Neural progenitor cell (in vitro differentiated cells): ENCODE measurements around the gene CA10. TPM values are rescaled to one million over a fixed set of nuclear protein-coding genes. Genes with fewer than 3 reads are reported as not detected.

Experiments used
- DNase-seq: peaks from one replicate; pipeline ENCODE4 v3.0.0-alpha.2; 2016; ENCODE audit warnings: low spot score
- H2AFZ ChIP-seq: fragments of 200-600 bp; sonication (generic); replicated peaks from 2 replicates; pipeline ENCODE4 v1.6.1; 2016; ENCODE audit warnings: antibody characterized with exemption
- H3F3A ChIP-seq: fragments of 200-600 bp; sonication (generic); 2 replicates; pipeline ENCODE4 v1.6.1; 2016; ENCODE audit warnings: antibody characterized with exemption, low read depth
- H3K27ac ChIP-seq: fragments of 200-600 bp; sonication (generic); 2 replicates; pipeline ENCODE4 v1.5.1; 2016; ENCODE audit warnings: mild to moderate bottlenecking
- H3K27me3 ChIP-seq: fragments of 200-600 bp; sonication (generic); 2 replicates; pipeline ENCODE4 v1.6.1; 2016; ENCODE audit warnings: mild to moderate bottlenecking, moderate library complexity
- H3K36me3 ChIP-seq: fragments of 200-600 bp; sonication (generic); 2 replicates; pipeline ENCODE4 v1.5.1; 2016
- H3K4me1 ChIP-seq: fragments of 200-600 bp; sonication (generic); 2 replicates; pipeline ENCODE4 v1.6.1; 2016; ENCODE audit warnings: mixed run types
- H3K4me2 ChIP-seq: fragments of 200-600 bp; sonication (generic); 2 replicates; pipeline ENCODE4 v1.6.1; 2016
- H3K4me3 ChIP-seq: fragments of 200-600 bp; sonication (generic); 2 replicates; pipeline ENCODE4 v1.5.1; 2016
- H3K79me2 ChIP-seq: fragments of 200-600 bp; sonication (generic); 2 replicates; pipeline ENCODE4 v1.6.1; 2016; ENCODE audit warnings: low read depth
- H3K9ac ChIP-seq: fragments of 200-600 bp; sonication (generic); 2 replicates; pipeline ENCODE4 v1.6.1; 2016
- H3K9me3 ChIP-seq: fragments of 200-600 bp; sonication (generic); 2 replicates; pipeline ENCODE4 v1.5.1; 2016; ENCODE audit warnings: low read depth
- H4K20me1 ChIP-seq: fragments of 200-600 bp; sonication (generic); 2 replicates; pipeline ENCODE4 v1.6.1; 2016; ENCODE audit warnings: low read depth
- H3K27ac Mint-ChIP-seq: 3 replicates; pipeline ENCODE4 v1.8.0; 2021; ENCODE audit warnings: mixed read lengths
- H3K27me3 Mint-ChIP-seq: 2 replicates; pipeline ENCODE4 v1.8.0; 2022; ENCODE audit warnings: low read depth, mild to moderate bottlenecking, inconsistent platforms, moderate library complexity, mixed read lengths; ENCODE audit not compliant: insufficient read depth
- H3K36me3 Mint-ChIP-seq: 3 replicates; pipeline ENCODE4 v1.8.0; 2021; ENCODE audit warnings: mixed read lengths
- H3K4me1 Mint-ChIP-seq: 3 replicates; pipeline ENCODE4 v1.8.0; 2021; ENCODE audit warnings: mixed read lengths
- H3K4me3 Mint-ChIP-seq: 3 replicates; pipeline ENCODE4 v1.8.0; 2021; ENCODE audit warnings: mild to moderate bottlenecking, moderate library complexity, mixed read lengths
- H3K9me3 Mint-ChIP-seq: 3 replicates; pipeline ENCODE4 v1.8.0; 2020; ENCODE audit warnings: mixed read lengths
- CTCF ChIP-seq: fragments of 200-600 bp; sonication (generic); IDR thresholded peaks from 2 replicates; pipeline ENCODE4 v1.5.1; 2017; ENCODE audit warnings: antibody characterized with exemption, mild to moderate bottlenecking
- EZH2 ChIP-seq: fragments of 200-600 bp; sonication (generic); IDR thresholded peaks from 2 replicates; pipeline ENCODE4 v1.6.1; 2017; ENCODE audit warnings: antibody characterized with exemption, mild to moderate bottlenecking, moderate library complexity
- EZH2phosphoT487 ChIP-seq: fragments of 200-600 bp; sonication (generic); IDR thresholded peaks from 2 replicates; pipeline ENCODE4 v1.6.1; 2017; ENCODE audit warnings: antibody characterized with exemption
- total RNA-seq: library from RNA; depleted of rRNA; stranded (reverse); fragments of >200 nt; gene quantifications from 2 replicates; pipeline ENCODE4 v1.2.3, GENCODE V29; 2015; ENCODE audit warnings: low replicate concordance

The CA10 gene
- total RNA-seq, 1 donor from 2014 or later, result 0.65 TPM

- H3K27me3 ChIP-seq, result no peaks in the 10 kb centered on the region
- H2AFZ ChIP-seq, result no peak overlapping the region
- H3K4me3 ChIP-seq, result no peak overlapping the region
- TF ChIP-seq EZH2, result no peak
- TF ChIP-seq EZH2phosphoT487, result no peak
- no peak for TF ChIP-seq CTCF
- no peaks in the 10 kb centered on the region for H3K4me1 ChIP-seq
- H3K9ac ChIP-seq, result no peak overlapping the region
- H3K36me3 Mint-ChIP-seq, result no peaks in the 10 kb centered on the region
- peaks cover 4% of the 10 kb centered on the region for H3K27me3 Mint-ChIP-seq
- no peaks in the 10 kb centered on the region for H3K9me3 ChIP-seq
- no peak overlapping the region for H3K4me2 ChIP-seq
- H3K4me1 Mint-ChIP-seq, result peaks cover 20% of the 10 kb centered on the region
- H3K79me2 ChIP-seq, result no peaks in the 10 kb centered on the region
- no peaks in the 10 kb centered on the region for H4K20me1 ChIP-seq
- H3K9me3 Mint-ChIP-seq, result no peaks in the 10 kb centered on the region
- no peak overlapping the region for H3K27ac ChIP-seq
- H3K27ac Mint-ChIP-seq, result no peak overlapping the region
- H3F3A ChIP-seq, result no peaks in the 10 kb centered on the region
- H3K36me3 ChIP-seq, result no peaks in the 10 kb centered on the region
- no peak for DNase-seq
- H3K4me3 Mint-ChIP-seq, result no peak overlapping the region
Measured at GRCh38 chr17:51706093-51706492, 452.4 kb downstream of the CA10 start.

- Histone ChIP-seq H3K4me1 (no peaks in the 10 kb centered on the region), H3K36me3 (no peaks in the 10 kb centered on the region), H3K27ac (no peak overlapping the region), H3K4me3 (no peak overlapping the region), H3K4me2 (no peak overlapping the region), H3F3A (no peaks in the 10 kb centered on the region), H4K20me1 (no peaks in the 10 kb centered on the region), H2AFZ (no peak overlapping the region), H3K9me3 (no peaks in the 10 kb centered on the region), H3K9ac (no peak overlapping the region), H3K79me2 (no peaks in the 10 kb centered on the region), H3K27me3 (no peaks in the 10 kb centered on the region)
- peaks cover 4% of the 10 kb centered on the region for H3K27me3 Mint-ChIP-seq
- H3K9me3 Mint-ChIP-seq, result no peaks in the 10 kb centered on the region
- H3K4me1 Mint-ChIP-seq, result peaks cover 21% of the 10 kb centered on the region
- no peak overlapping the region for H3K27ac Mint-ChIP-seq
- peaks cover 1% of the 10 kb centered on the region for H3K36me3 Mint-ChIP-seq
- no peak overlapping the region for H3K4me3 Mint-ChIP-seq
- TF ChIP-seq EZH2 (no peak), CTCF (no peak), EZH2phosphoT487 (no peak)
- no peak for DNase-seq
Measured at GRCh38 chr17:51703361-51704341, 454.9 kb downstream of the CA10 start.

GRCh38 chr17:51702963-51703360 lies 455.6 kb downstream of the CA10 start:
- Histone ChIP-seq H3K79me2 (no peaks in the 10 kb centered on the region), H3K36me3 (no peaks in the 10 kb centered on the region), H4K20me1 (no peaks in the 10 kb centered on the region), H3K9ac (no peak overlapping the region), H3K27me3 (no peaks in the 10 kb centered on the region), H3K9me3 (no peaks in the 10 kb centered on the region), H3F3A (no peaks in the 10 kb centered on the region), H3K4me1 (no peaks in the 10 kb centered on the region), H3K4me2 (no peak overlapping the region), H3K4me3 (no peak overlapping the region), H2AFZ (no peak overlapping the region), H3K27ac (no peak overlapping the region)
- peaks cover 6% of the 10 kb centered on the region for H3K27me3 Mint-ChIP-seq
- peaks cover 21% of the 10 kb centered on the region for H3K4me1 Mint-ChIP-seq
- no peak overlapping the region for H3K4me3 Mint-ChIP-seq
- no peak for DNase-seq
- no peak overlapping the region for H3K27ac Mint-ChIP-seq
- peaks cover 1% of the 10 kb centered on the region for H3K36me3 Mint-ChIP-seq
- H3K9me3 Mint-ChIP-seq, result no peaks in the 10 kb centered on the region
- TF ChIP-seq EZH2 (no peak), CTCF (no peak), EZH2phosphoT487 (no peak)
